ENCODE measurements around the gene NPS. TPM values are rescaled to one million over a fixed set of nuclear protein-coding genes. Genes with fewer than 3 reads are reported as not detected.

The NPS gene
- total RNA-seq = not detected in 2 replicates

GRCh38 chr10:127549009-127549408 lies at the start of gene NPS:
Gene NPS, plus strand, starts transcription at chr10:127549309. Its CDS starts 60 bp downstream, at chr10:127549369.

Other genes starting within 250 kb of the NPS start
- not detected in 2 replicates for gene FOXI2, start 187.9 kb downstream of the NPS start, total RNA-seq